RWPE2 (cell line): Measurements from ENCODE around the gene TAS2R40.

Experiments
- ATAC-seq: fragments of 200-7000 bp; cut with Tn5 transposase; 3 replicates; pipeline ENCODE4 v1.9.1; 2021; ENCODE audit warnings: low read depth
- DNase-seq: peaks from one replicate; pipeline ENCODE4 v3.0.0-alpha.2; 2020; ENCODE audit warnings: low spot score
- H3K27ac ChIP-seq: fragments of 450-650 bp; 2 replicates; pipeline ENCODE4 v1.5.1; 2017; ENCODE audit warnings: mild to moderate bottlenecking; ENCODE audit not compliant: poor library complexity, severe bottlenecking
- H3K27me3 ChIP-seq: fragments of 250-450 bp; sonication (Bioruptor Pico); 2 replicates; pipeline ENCODE4 v1.5.1; 2021; ENCODE audit warnings: mild to moderate bottlenecking, moderate library complexity; ENCODE audit not compliant: insufficient read depth, poor library complexity, severe bottlenecking
- H3K36me3 ChIP-seq: fragments of 250-450 bp; sonication (Bioruptor Pico); 2 replicates; pipeline ENCODE4 v1.5.1; 2020; ENCODE audit warnings: low read depth, mild to moderate bottlenecking, moderate library complexity
- H3K4me1 ChIP-seq: fragments of 250-450 bp; sonication (Bioruptor Pico); 2 replicates; pipeline ENCODE4 v1.5.1; 2021; ENCODE audit warnings: mild to moderate bottlenecking, moderate library complexity; ENCODE audit not compliant: insufficient read depth, poor library complexity, severe bottlenecking
- H3K4me3 ChIP-seq: fragments of 250-450 bp; sonication (Bioruptor Pico); 2 replicates; pipeline ENCODE4 v1.5.1; 2021; ENCODE audit warnings: mild to moderate bottlenecking, moderate library complexity; ENCODE audit not compliant: severe bottlenecking
- H3K9me3 ChIP-seq: fragments of 250-450 bp; sonication (Bioruptor Pico); 2 replicates; pipeline ENCODE4 v1.5.1; 2021; ENCODE audit warnings: mild to moderate bottlenecking, moderate library complexity; ENCODE audit not compliant: severe bottlenecking
- TF ChIP-seq, protein P1 (sequence below): fragments of 450-650 bp; IDR thresholded peaks from one replicate; pipeline ENCODE4 v1.5.1; 2017; ENCODE audit warnings: mild to moderate bottlenecking, moderate library complexity; ENCODE audit not compliant: poor library complexity, severe bottlenecking

Gene TAS2R40

DNA sequence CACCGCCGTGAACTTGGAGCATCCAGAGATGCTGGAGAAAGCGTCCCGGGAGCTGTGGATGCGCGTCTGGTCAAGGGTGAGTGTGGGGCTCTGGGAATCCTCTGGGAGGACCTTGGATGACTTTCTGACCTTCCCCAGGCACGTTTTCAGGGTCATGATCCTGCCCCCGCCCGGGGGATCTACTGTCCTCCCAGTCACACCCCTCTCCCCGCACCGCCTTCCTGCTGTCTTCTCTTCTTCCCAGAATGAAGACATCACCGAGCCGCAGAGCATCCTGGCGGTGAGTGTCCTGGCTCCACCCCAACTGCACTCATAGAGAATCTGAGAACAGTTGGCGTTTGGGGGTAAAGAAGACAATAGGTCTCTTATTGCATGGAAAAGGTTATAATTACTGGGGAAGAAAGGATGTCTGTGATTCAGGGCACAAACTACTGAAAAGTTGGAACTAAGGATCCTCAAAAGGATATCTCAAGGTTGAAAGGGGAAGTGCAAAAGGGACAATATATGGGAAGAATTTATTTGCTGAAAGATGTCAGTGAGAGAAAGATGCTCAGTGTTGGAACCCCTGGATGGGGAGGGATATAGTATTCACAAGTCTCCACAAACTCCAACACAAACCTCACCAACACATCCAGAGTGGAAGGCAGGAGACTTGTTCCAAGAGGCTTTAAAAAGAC lies 43.3 kb downstream of the TAS2R40 start:
- TF ChIP-seq, protein P1, sequence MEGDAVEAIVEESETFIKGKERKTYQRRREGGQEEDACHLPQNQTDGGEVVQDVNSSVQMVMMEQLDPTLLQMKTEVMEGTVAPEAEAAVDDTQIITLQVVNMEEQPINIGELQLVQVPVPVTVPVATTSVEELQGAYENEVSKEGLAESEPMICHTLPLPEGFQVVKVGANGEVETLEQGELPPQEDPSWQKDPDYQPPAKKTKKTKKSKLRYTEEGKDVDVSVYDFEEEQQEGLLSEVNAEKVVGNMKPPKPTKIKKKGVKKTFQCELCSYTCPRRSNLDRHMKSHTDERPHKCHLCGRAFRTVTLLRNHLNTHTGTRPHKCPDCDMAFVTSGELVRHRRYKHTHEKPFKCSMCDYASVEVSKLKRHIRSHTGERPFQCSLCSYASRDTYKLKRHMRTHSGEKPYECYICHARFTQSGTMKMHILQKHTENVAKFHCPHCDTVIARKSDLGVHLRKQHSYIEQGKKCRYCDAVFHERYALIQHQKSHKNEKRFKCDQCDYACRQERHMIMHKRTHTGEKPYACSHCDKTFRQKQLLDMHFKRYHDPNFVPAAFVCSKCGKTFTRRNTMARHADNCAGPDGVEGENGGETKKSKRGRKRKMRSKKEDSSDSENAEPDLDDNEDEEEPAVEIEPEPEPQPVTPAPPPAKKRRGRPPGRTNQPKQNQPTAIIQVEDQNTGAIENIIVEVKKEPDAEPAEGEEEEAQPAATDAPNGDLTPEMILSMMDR = no peak
- ATAC-seq (no peak), DNase-seq (no peak)
- Histone ChIP-seq H3K4me3 (no peak overlapping the region), H3K27ac (no peak overlapping the region), H3K4me1 (no peaks in the 10 kb centered on the region), H3K36me3 (peaks cover 35% of the 10 kb centered on the region), H3K9me3 (no peaks in the 10 kb centered on the region), H3K27me3 (no peaks in the 10 kb centered on the region)

- Histone ChIP-seq H3K4me1 (no peaks in the 10 kb centered on the region), H3K36me3 (peaks cover 35% of the 10 kb centered on the region), H3K27me3 (no peaks in the 10 kb centered on the region), H3K27ac (no peak overlapping the region), H3K9me3 (no peaks in the 10 kb centered on the region), H3K4me3 (no peak overlapping the region)
- ATAC-seq (no peak), DNase-seq (no peak)
- TF ChIP-seq, protein P1 = no peak
Measured at GRCh38 chr7:143269251-143269650, 47.4 kb downstream of the TAS2R40 start.

DNA sequence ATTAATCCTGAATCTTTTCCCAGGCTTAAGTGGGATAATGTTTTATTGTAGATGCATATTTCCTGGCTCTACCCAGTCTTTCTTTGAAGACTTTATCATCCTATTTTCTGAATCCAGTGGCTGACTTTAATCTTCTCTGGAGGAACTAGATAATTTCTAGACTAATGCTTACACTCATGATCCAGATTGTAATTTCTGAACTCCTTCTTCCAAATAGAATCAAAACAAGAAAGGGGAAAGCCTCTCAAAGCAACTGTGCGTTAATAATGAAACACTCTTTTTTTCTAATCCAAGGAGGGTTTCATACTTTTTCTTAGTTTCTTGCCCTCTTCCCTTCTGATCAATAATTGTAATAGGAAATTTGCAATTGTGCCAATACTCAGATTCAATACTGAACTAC lies 49.4 kb downstream of the TAS2R40 start:
- no peaks in the 10 kb centered on the region for H3K27me3 ChIP-seq
- no peaks in the 10 kb centered on the region for H3K4me1 ChIP-seq
- TF ChIP-seq, protein P1 = no peak
- no peak overlapping the region for H3K4me3 ChIP-seq
- no peak for DNase-seq
- H3K36me3 ChIP-seq = peaks cover 24% of the 10 kb centered on the region
- H3K27ac ChIP-seq = no peak overlapping the region
- ATAC-seq = no peak
- no peaks in the 10 kb centered on the region for H3K9me3 ChIP-seq
